Skin epidermis (tissue), 12 donors: Measurements from ENCODE around the gene PEPD.
"Not testable (repeated sequence)": the region's sequence is repeated elsewhere in the genome, so short reads cannot be mapped to it uniquely, and the experiment has no call there.

Experiments
- H3K27ac ChIP-seq, 21 experiments: fragments of 200-600 bp; sonication (generic) in 11 of 21; one replicate each; pipeline ENCODE4 v1.5.0; 2020; ENCODE audit warnings: mild to moderate bottlenecking in 3 of 21, inconsistent platforms in 2 of 21, moderate library complexity in 2 of 21
- H3K4me3 ChIP-seq, 7 experiments: fragments of 200-600 bp; sonication (generic) in 2 of 7; one replicate each; pipeline ENCODE4 v1.5.0; 2020; ENCODE audit warnings: inconsistent platforms in 2 of 7, mild to moderate bottlenecking in 2 of 7, moderate library complexity in 1 of 7

PEPD gene

DNA sequence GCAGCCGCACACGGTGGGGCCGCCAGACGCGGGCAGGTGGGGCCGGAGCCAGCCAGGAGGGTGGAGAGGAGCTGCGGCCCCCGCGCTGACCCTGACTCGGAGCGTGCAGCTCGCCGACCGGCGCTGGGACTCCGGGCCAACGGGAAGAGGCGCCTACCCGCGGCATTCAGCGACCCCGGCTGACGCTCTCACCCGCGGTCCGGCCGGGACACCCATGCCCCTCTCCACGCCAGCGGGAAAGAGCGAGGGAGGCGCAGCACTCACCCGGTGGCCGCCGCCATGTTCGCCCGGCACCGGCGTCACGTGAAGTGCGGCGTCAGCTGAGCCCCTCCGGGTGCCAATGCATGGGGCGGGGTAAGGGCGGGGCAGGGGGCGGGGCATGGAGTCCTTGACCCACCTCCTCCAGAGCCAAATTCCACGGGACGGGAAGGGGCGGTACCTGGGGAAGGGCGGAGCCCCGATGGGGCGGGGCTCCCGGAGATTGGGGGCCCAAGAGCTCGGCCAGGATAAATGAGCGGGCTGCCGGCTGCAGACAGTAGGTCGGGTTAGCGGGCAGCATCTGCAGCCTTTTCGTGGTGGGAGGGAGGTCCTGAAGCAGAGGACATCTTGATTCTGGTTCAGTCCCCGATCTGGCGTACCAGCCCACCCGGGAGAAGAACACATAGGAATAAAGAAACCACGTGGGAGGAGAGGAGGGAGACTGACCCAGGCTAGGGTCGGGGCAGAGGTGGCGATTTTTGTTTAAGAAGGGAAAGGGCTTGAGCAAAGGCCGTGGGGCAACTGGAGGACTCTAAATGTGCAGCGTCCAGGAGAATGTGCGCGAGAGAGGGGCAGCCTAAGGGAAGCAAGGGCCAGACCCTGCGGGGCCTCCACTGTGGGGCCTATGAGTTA, at the start of gene PEPD:
Gene PEPD (minus strand): TSS at position 312 of the 891 bp plus-strand sequence. CDS start 31 bp downstream, at position 281.
- H3K27ac ChIP-seq: peak within 1 kb of the TSS in 18 of 21 experiments; percentile 33 to 95 (median 69)
- H3K4me3 ChIP-seq: peak within 1 kb of the TSS; percentile 65 to 96 (median 86)

- Histone ChIP-seq H3K4me3 (no peak overlapping the region), H3K27ac (no peak overlapping the region)
These were observed 48.2 kb upstream of the PEPD start for GRCh38 chr19:33569821-33570220.

DNA sequence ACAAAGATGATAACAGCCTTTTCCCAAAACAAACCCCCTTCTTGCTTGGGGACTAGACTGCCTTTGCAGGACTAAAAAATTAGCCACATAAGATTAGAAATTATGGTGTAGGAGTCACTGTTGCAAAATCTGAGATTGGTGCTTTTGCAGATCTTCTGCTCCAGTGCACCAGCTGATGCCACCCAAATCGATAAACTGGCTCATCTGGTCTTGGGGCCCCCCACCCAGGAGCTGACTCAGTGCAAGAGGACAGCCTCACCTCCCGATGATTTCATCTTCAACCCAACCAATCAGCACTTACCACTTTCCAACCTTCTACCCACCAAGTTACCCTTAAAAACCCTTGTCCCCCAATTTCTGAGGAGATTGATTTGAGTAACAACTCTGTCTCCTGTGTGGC, 47.1 kb upstream of the PEPD start:
- Histone ChIP-seq H3K4me3 (no peak overlapping the region), H3K27ac (no peak overlapping the region)

DNA sequence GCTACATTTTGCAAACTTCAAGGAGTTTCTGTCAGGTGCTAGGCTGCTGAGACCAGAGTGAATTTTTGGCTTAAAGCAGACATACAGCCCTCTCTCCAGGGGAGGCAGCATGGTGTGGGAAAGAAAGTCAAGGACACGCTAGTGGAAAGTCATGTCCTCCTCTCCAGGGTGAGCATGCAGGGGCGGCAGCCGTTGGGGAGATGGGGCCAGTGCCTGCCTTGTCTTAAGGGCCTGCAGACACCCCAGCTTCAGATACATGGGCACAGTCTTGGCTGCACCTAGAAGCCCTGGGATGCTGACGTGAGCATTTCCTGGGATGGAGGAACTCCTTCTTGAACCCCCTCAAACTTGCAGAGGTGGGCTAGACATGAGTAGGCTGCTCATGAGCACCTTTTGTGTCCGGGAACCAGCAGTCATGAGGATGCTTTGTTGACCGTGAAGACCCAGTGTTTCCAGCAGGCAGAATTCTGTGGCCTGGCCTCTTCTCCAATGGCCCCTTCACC, 43.3 kb upstream of the PEPD start:
- Histone ChIP-seq H3K27ac (no peak overlapping the region), H3K4me3 (no peak overlapping the region)

DNA sequence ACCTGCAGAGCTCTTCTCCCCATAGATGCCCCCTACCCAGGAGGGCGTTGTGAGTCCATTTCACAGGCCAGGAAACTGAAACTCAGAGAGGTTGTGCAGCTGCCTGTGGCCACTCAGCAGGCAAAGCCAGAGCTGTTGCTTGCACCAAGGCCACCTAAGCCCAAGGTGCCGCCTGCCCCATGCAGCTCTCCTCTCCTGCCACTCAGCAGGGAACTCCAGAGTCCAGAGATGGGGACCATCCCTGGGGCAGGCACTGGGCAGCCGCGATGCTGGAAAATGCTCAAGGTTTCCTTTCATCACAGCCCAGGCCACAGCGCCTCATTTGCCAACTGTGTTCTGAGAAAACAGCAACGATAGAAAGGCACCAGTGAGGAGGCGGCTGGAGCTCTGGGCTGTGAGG, 41.0 kb upstream of the PEPD start:
- Histone ChIP-seq H3K4me3 (no peak overlapping the region), H3K27ac (no peak overlapping the region)

- H3K27ac ChIP-seq, H3K4me3 ChIP-seq: not testable (repeated sequence)
These were observed 40.1 kb upstream of the PEPD start for GRCh38 chr19:33561666-33562065.

- H3K27ac ChIP-seq: no peak overlapping the region
- H3K4me3 ChIP-seq: no peak overlapping the region
These were observed 39.7 kb upstream of the PEPD start for GRCh38 chr19:33561261-33561660.

DNA sequence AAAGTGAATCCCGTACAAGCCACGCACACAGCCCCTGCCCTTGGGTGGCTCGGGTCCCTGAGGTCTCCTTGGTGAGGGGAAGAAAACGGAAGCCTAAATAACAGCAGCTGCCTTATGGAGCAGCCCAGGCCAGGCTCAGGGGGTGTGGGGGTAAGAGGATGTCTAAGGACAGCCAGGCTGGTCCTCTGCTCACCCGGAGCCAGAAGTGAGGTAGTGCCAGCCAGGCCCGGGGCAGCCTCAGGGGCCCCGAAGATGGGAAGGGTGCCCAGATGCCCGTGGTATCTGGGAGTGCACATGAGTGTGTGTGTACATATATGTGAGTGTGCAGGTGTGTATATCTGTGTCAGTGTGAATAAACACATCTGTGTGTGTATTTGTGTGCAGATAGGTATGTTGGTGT, 38.4 kb upstream of the PEPD start:
- H3K4me3 ChIP-seq: no peak overlapping the region
- no peak overlapping the region for H3K27ac ChIP-seq

DNA sequence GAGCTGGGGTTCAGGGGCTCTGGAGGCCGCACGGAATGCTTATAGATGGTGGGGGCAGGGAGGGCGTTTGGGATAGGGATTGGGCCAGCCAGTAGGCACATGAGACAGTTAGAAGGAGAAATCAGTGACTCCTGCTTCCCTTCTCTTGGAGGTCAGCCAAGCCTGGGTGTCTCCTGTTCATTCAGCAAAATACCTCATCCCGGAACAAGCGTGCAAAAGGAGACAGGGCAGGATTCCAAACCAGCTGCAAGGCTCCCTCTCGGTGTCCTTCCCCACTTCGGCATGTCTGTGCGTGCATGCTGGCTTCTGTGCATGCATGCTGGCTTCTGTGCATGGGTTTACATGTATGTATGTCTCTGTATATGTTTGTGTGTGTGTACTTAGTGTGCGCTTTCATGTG, 37.3 kb upstream of the PEPD start:
- no peak overlapping the region for H3K27ac ChIP-seq
- no peak overlapping the region for H3K4me3 ChIP-seq

GRCh38 chr19:33558151-33558550, 36.6 kb upstream of the PEPD start:
- no peak overlapping the region for H3K4me3 ChIP-seq
- H3K27ac ChIP-seq: no peak overlapping the region

GRCh38 chr19:33557720-33558119, 36.1 kb upstream of the PEPD start:
- Histone ChIP-seq H3K27ac (no peak overlapping the region), H3K4me3 (no peak overlapping the region)

GRCh38 chr19:33557196-33557595, 35.6 kb upstream of the PEPD start:
- Histone ChIP-seq H3K27ac (no peak overlapping the region), H3K4me3 (no peak overlapping the region)

DNA sequence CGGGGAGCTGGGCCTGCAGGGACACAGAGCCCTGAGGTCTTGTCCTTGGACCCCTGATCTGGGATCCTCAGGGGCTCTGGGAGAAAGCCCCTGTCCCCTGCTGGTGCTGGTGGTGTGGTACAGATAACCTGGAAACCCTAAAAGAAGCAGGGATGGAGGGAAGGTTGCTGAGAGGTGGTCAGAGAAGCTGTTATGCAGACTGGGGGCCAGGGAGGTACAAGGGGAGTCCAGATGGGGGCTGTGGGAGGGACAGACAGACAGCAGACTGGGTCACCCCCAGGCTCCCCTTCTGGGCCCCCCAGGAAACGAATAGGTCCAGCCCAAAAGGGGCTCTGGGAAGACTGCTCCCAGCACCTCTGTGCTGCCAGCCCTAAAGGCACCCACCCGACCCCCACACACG, 34.7 kb upstream of the PEPD start:
- Histone ChIP-seq H3K4me3 (no peak overlapping the region), H3K27ac (no peak overlapping the region)

DNA sequence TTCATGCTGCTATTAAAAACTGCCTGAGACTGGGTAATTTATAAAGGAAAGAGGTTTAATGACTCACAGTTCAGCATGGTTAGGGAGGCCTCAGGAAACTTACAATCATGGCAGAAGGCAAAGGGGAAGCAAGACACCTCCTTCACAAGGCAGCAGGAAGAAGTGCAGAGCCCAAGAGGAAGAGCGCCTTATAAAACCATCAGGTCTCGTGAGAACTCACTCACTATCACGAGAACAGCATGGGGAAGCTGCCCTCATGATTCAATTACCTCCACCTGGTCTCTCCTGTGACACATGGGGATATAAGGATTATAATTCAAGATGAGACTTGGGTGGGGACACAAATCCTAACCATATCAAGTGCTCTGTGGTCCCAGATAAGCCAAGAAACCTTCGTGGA, 34.1 kb upstream of the PEPD start:
- H3K4me3 ChIP-seq, H3K27ac ChIP-seq: not testable (repeated sequence)

GRCh38 chr19:33554821-33555220, 33.2 kb upstream of the PEPD start:
- Histone ChIP-seq H3K4me3 (no peak overlapping the region), H3K27ac (no peak overlapping the region)

GRCh38 chr19:33554391-33554790, 32.8 kb upstream of the PEPD start:
- no peak overlapping the region for H3K27ac ChIP-seq
- H3K4me3 ChIP-seq: no peak overlapping the region

GRCh38 chr19:33553530-33554310, 32.1 kb upstream of the PEPD start:
- H3K4me3 ChIP-seq: no peak overlapping the region
- H3K27ac ChIP-seq: no peak overlapping the region

DNA sequence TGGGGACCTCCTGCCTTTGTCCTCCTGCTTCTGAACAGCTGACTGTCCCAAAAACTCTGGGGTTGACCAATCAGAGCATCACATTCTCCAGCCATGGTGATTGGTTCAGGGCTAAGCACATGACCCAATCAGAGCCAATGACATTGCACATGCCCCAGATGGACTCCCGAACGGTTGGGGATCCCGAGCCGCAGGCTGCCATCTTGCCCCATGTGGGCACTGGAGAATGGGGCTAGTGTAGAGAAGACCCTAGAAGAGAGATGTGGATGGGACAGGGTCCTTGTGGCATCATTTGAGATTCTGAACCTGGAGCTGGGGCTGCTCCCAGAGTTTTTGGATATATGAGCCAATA, 31.3 kb upstream of the PEPD start:
- Histone ChIP-seq H3K27ac (no peak overlapping the region), H3K4me3 (no peak overlapping the region)

GRCh38 chr19:33552191-33552927, 30.8 kb upstream of the PEPD start:
- Histone ChIP-seq H3K4me3 (no peak overlapping the region), H3K27ac (no peak overlapping the region)

DNA sequence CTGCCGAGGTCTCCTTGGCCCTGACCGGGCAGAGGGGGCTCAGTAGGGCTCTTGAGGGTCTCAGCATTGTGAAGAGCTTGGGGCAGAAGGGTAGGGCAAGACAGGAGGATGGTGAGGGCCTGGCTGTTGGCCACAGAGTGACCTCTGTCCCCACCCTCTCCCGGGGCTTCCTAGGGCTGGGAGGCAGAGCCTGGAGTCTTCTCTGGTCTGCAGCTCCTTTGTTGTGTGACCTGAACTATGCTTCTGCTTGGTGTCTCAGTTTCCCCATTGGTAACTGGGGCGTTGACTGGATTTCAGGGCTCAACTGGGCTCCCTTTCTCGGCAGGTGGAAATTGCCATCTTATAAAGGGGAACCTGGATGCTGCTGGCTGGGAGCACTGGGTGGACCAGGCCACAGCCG, 30.1 kb upstream of the PEPD start:
- H3K27ac ChIP-seq: no peak overlapping the region

More for the DNA sequence above, 30.1 kb upstream of the PEPD start:
- H3K4me3 ChIP-seq: no peak overlapping the region
